GM18870 (cell line): ENCODE measurements around the gene SEMA4F.

Source experiments
- ATAC-seq: cut with Tn5 transposase; IDR thresholded peaks from one replicate; pipeline ENCODE4 v1.9.1; 2021; ENCODE audit warnings: moderate library complexity; ENCODE audit not compliant: unreplicated experiment

The SEMA4F gene

GRCh38 chr2:74659462-74659861, 5.4 kb downstream of the SEMA4F start:
- no peak for ATAC-seq

GRCh38 chr2:74668087-74668486, 14.0 kb downstream of the SEMA4F start:
- ATAC-seq: no peak

GRCh38 chr2:74670263-74670662, 16.2 kb downstream of the SEMA4F start:
- no peak for ATAC-seq

GRCh38 chr2:74671479-74671878, 17.4 kb downstream of the SEMA4F start:
- no peak for ATAC-seq

- no peak for ATAC-seq
These were observed 19.9 kb downstream of the SEMA4F start for GRCh38 chr2:74673826-74674528.

GRCh38 chr2:74675090-74675489, 21.0 kb downstream of the SEMA4F start:
- ATAC-seq: no peak

GRCh38 chr2:74676331-74676730, 22.3 kb downstream of the SEMA4F start:
- ATAC-seq: no peak

GRCh38 chr2:74679615-74680014, 25.6 kb downstream of the SEMA4F start:
- ATAC-seq: no peak

- no peak for ATAC-seq
These were observed 28.5 kb downstream of the SEMA4F start for GRCh38 chr2:74682501-74682900.

GRCh38 chr2:74685408-74685807, 31.4 kb downstream of the SEMA4F start:
- no peak for ATAC-seq

GRCh38 chr2:74688881-74689280, 34.8 kb downstream of the SEMA4F start:
- ATAC-seq: no peak

GRCh38 chr2:74689671-74690070, 35.6 kb downstream of the SEMA4F start:
- ATAC-seq: no peak

GRCh38 chr2:74690571-74690970, 36.5 kb downstream of the SEMA4F start:
- ATAC-seq: peak; percentile 70

GRCh38 chr2:74691929-74692328, 37.9 kb downstream of the SEMA4F start:
- ATAC-seq: no peak

GRCh38 chr2:74693213-74693612, 39.2 kb downstream of the SEMA4F start:
- no peak for ATAC-seq

GRCh38 chr2:74693668-74694067, 39.6 kb downstream of the SEMA4F start:
- ATAC-seq: no peak

GRCh38 chr2:74694281-74694680, 40.2 kb downstream of the SEMA4F start:
- ATAC-seq: no peak

- no peak for ATAC-seq
These were observed 41.6 kb downstream of the SEMA4F start for GRCh38 chr2:74695663-74696062.

GRCh38 chr2:74696829-74697228, 42.8 kb downstream of the SEMA4F start:
- ATAC-seq: no peak

- ATAC-seq: no peak
These were observed 46.8 kb downstream of the SEMA4F start for GRCh38 chr2:74700643-74701372.

- no peak for ATAC-seq
These were observed 48.1 kb downstream of the SEMA4F start for GRCh38 chr2:74702001-74702715.

- ATAC-seq: no peak
These were observed 49.3 kb downstream of the SEMA4F start for GRCh38 chr2:74703373-74703772.
